IPS-NIHi7 (cell line): ENCODE results near the gene SNRPD3.
"Not testable (repeated sequence)": the region's sequence is repeated elsewhere in the genome, so short reads cannot be mapped to it uniquely, and the experiment has no call there.

Source experiments
- DNase-seq: peaks from one replicate; pipeline ENCODE4 v3.0.0; 2012; ENCODE audit warnings: mixed read lengths; ENCODE audit errors: extremely low spot score

SNRPD3 gene

GRCh38 chr22:24609888-24610287 is 54.1 kb downstream of the SNRPD3 start:
- DNase-seq: not testable (repeated sequence)

GRCh38 chr22:24614794-24615193 is 59.0 kb downstream of the SNRPD3 start:
- not testable (repeated sequence) for DNase-seq

GRCh38 chr22:24621244-24621643 is 65.4 kb downstream of the SNRPD3 start:
- not testable (repeated sequence) for DNase-seq

- not testable (repeated sequence) for DNase-seq
Observed at GRCh38 chr22:24622596-24622995, 66.8 kb downstream of the SNRPD3 start.
